Bronchial epithelial cell (primary cell): ENCODE results near the gene KRT8. TPM values are rescaled to one million over a fixed set of nuclear protein-coding genes. Genes with fewer than 3 reads are reported as not detected.
A peak's percentile ranks its signal among the peaks of the same experiment; 100 is the strongest.

ENCODE experiments used
- DNase-seq: peaks from one replicate; pipeline ENCODE4 v3.0.0-alpha.2; 2010; ENCODE audit warnings: low read depth
- FAIRE-seq: peaks from 2 replicates; lab custom pipeline; 2011; peaks lifted over from hg19 to GRCh38; lab: Jason Lieb, UNC
- H3K27me3 ChIP-seq: 2 replicates; pipeline ENCODE4 v1.5.1; 2011; ENCODE audit warnings: low read length; ENCODE audit not compliant: control insufficient read depth, insufficient read depth
- H3K36me3 ChIP-seq: 2 replicates; pipeline ENCODE4 v1.5.1; 2011; ENCODE audit warnings: low read length; ENCODE audit not compliant: control insufficient read depth, insufficient read depth
- H3K4me3 ChIP-seq: 2 replicates; pipeline ENCODE4 v1.5.1; 2011; ENCODE audit warnings: mild to moderate bottlenecking, low read depth, low read length, control low read depth
- CTCF ChIP-seq: IDR thresholded peaks from 2 replicates; pipeline ENCODE4 v1.5.1; 2011; ENCODE audit warnings: mild to moderate bottlenecking, moderate library complexity, low read length, control low read depth, inconsistent platforms; ENCODE audit not compliant: insufficient read depth, severe bottlenecking
- total RNA-seq: library from RNA; depleted of rRNA; stranded (reverse); fragments of >200 nt; gene quantifications from 2 replicates; pipeline ENCODE4 v1.2.1, GENCODE V29; 2014

Gene KRT8
- total RNA-seq, 1 donor from 2014 or later: 146 TPM

GRCh38 chr12:52877242-52877641 lies 27.6 kb downstream of the KRT8 start:
- DNase-seq (no peak), FAIRE-seq (no peak)
- H3K36me3 ChIP-seq: no peaks in the 10 kb centered on the region
- no peaks in the 10 kb centered on the region for H3K27me3 ChIP-seq
- no peak for TF ChIP-seq CTCF
- H3K4me3 ChIP-seq: no peak overlapping the region

GRCh38 chr12:52876372-52876771 lies 28.5 kb downstream of the KRT8 start:
- peak; percentile 95 for DNase-seq
- TF ChIP-seq CTCF: no peak
- Histone ChIP-seq H3K36me3 (no peaks in the 10 kb centered on the region), H3K4me3 (no peak overlapping the region), H3K27me3 (no peaks in the 10 kb centered on the region)
- no peak for FAIRE-seq

- Histone ChIP-seq H3K27me3 (no peaks in the 10 kb centered on the region), H3K4me3 (no peak overlapping the region), H3K36me3 (no peaks in the 10 kb centered on the region)
- DNase-seq: peak; percentile 61
- TF ChIP-seq CTCF: no peak
- no peak for FAIRE-seq
These were observed 30.1 kb downstream of the KRT8 start for GRCh38 chr12:52874573-52875435.

GRCh38 chr12:52873832-52874572 lies 30.9 kb downstream of the KRT8 start:
- Histone ChIP-seq H3K36me3 (no peaks in the 10 kb centered on the region), H3K27me3 (no peaks in the 10 kb centered on the region), H3K4me3 (peak overlapping the region; percentile 27)
- no peak for FAIRE-seq
- peak; percentile 90 for DNase-seq
- no peak for TF ChIP-seq CTCF

- Histone ChIP-seq H3K36me3 (no peaks in the 10 kb centered on the region), H3K27me3 (no peaks in the 10 kb centered on the region), H3K4me3 (peak overlapping the region; percentile 27)
- TF ChIP-seq CTCF: no peak
- no peak for DNase-seq
- no peak for FAIRE-seq
These were observed 31.4 kb downstream of the KRT8 start for GRCh38 chr12:52873513-52873831.
